Effector CD8-positive, alpha-beta T cell (primary cell): Measurements from ENCODE around the gene RANBP10.
"Not testable (repeated sequence)": the region's sequence is repeated elsewhere in the genome, so short reads cannot be mapped to it uniquely, and the experiment has no call there.

Experiments used
- DNase-seq: peaks from one replicate; lab custom pipeline; 2025; lab: John Stamatoyannopoulos, UW
- total RNA-seq, 4 experiments: gene quantifications; one replicate each; lab custom pipeline; 2026; lab: John Stamatoyannopoulos, UW

Gene RANBP10
- 24.6 to 49.4 (median 35.5) reads per million in 4 experiments for total RNA-seq

DNA sequence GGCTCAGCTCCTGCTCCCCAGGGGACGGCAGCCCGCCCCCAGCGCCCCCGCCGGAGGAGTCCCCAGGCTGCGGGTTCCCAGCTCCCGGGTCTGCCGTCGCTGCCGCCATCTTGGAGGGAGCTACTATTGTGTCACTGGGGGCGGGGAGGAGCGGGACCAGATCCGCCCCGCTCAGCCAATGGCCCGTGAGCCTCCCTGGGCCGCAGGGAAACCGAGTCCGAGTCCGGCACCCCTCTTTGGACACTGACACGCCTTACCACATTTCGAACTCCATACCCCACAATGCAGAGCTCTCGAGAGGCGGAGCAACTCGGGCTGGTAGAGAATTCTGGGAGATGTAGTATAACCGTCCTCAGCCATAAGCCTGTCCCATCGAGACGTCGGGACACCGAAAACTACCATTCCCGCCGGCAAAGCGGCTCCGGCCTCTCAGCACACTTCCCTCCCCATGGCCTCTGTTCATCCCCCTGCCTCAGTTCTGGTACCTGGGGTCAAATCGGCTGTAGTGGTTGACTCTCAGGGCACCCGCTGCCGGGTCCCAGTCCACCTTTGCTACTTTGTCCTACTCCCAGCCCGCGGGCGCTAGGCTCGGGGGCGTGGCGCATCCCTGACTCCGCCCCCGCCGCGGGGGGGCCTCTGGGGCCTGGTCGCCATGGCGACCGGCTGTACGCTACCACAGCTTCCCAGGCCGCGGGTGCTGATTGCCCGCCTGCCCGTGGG, at the start of gene RANBP10, which contains the start of gene TSNAXIP1:
TSS of gene RANBP10 (minus strand) at position 133 of the 720 bp plus-strand sequence. CDS start at position 109, 24 bp downstream.
TSS of gene TSNAXIP1 (plus strand) at position 462 of the 720 bp plus-strand sequence. CDS start 261 bp downstream, outside the sequence.
- DNase-seq: peak; percentile 92

DNA sequence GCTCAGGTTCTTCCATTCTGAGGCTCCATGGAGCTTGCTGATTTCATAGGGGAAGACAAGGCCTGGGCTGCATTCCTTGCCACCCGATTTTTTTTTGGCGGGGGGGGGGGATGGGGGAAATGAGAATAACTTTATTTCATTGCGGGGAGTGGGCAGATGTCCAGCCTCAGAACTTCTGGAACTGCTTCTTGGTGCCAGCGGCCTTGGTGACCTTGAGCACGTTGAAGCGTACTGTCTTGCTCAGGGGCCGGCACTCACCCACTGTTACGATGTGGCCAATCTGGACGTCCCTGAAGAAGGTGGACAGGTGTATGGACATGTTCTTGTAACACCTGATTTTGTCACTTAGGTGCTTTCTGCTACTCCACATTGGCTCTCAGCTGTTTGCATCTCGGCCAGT, 49.4 kb upstream of the RANBP10 start:
- DNase-seq: no peak

DNA sequence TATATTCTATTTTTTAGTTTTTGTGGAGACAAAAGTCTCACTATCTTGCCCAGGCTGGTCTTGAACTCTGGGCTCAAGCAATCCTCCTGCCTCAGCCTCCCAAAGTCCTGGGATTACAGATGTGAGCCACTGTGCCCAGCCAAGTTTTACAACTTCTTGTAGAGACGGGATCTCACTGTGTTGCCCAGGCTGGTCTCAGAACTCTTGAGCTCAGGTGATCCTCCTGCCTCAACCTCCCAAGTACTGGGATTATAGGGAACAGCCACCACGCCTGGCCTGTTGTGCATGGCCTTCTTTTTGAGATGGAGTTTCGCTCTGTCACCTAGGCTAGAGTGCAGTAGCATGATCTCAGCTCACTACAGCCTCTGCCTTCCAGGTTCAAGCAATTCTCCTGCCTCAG, 47.3 kb upstream of the RANBP10 start:
- DNase-seq: no peak

DNA sequence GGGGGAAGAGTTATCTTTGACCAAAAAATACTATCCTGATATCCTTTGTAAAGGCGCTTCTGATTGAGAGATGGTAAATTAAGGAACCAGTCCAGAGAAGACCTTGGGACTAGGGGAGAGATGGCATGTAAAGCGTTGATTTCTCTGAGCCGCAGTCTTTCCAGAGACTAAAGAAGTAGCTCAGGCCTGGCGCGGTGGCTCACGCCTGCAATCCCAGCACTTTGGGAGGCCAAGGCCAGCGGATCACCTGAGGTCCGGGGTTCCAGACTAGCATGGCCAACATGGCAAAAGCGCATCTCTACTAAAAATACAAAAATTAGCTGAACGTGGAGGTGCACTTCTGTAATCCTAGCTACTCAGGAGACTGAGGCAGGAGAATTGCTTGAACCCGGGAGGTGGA, 41.8 kb upstream of the RANBP10 start:
- DNase-seq: no peak

DNA sequence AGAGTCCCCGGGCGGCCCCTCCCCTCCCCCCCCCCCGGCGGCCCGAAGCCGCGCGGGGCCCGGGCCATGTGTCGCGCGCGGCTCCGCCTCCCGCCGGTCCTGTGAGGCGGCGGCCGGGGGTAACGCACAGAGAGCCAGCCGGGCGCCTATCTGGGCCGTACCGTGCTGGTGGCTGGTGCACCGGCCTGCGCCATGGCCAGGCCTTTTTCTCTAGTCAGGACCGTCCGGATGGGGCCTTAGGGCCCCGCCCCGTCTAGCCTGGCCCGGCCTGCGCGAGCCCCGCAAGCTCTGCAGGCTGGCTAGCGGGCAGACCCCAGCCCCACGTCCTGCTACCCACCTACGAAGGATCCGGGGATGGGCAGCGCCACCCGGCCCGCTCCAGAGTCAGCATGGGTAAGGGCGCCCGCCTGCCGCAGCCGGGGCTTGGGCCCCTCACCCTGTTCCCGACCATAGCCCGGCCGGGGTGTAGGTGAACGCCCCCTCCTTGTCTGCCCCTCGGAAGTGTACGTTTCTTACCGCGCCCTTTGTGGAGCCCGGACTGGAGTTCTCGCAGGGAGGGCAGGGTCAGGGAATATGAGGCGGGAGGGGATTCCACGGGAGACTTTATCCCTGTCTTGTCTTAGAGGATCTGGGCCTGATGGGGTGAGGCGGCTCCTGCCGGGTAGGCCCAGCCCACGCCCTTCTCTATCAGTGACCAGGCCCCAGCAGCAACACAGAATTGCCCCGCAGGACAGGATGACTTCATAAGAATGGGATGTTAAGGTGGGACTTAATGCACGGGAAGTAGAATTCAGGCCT, 40.9 kb upstream of the RANBP10 start, which contains the start of gene CENPT:
TSS of gene CENPT (minus strand) at position 630 of the 798 bp plus-strand sequence. CDS start 13,834 bp downstream, outside the sequence.
- DNase-seq: peak; percentile 66

DNA sequence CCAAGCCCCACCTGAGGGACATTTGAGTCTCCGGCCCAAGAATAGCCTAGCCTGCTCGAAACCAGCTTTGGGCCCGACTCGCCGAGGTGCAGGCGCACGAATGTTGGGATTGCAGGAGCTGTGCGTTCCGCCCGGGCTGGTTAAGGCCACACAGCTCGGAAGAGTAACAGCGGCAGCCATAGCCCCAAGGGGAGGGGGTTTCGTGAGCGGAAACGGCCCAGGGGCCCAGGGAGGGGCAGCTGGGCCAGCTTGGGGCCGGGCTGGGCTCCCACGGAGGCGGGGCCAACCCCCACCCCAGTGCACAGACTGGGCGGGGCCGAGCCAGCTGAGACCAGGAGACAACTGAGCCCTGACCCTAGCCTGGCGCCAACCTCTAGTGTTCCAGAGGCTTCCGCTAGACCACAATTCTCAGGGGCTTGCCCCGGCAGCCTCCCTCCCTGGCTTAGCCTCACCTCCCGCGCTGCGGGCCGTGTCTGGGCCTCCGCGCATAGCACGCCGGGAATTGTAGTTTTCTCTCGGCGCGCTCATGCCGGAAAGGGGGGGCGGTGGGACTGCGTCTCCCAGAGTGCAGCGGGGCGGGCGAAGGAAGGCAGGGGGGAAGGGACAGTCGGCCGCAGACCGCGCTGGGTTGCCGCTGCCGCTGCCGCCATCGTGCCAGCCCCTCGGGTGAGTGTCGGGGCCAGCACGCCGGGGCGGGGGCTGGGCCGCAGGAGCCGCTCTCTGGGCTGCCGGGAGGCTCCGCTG, 40.1 kb upstream of the RANBP10 start, which contains the start of gene NUTF2:
TSS of gene NUTF2 (plus strand) at position 614 of the 744 bp plus-strand sequence. CDS start 18,198 bp downstream, outside the sequence.
- DNase-seq: peak; percentile 90

DNA sequence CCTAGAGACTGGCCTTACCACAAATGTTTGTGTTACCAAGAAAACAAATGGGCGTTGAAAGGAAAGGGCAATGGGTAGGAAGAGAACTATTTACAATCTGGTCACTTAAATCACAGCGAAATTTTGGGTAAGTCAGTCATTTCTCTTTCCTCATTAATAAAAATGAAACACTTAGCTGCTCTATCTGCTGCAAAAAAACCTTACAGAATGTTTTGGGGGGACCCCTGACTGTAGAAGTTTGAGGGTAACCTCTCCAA, 39.6 kb upstream of the RANBP10 start:
- no peak for DNase-seq

DNA sequence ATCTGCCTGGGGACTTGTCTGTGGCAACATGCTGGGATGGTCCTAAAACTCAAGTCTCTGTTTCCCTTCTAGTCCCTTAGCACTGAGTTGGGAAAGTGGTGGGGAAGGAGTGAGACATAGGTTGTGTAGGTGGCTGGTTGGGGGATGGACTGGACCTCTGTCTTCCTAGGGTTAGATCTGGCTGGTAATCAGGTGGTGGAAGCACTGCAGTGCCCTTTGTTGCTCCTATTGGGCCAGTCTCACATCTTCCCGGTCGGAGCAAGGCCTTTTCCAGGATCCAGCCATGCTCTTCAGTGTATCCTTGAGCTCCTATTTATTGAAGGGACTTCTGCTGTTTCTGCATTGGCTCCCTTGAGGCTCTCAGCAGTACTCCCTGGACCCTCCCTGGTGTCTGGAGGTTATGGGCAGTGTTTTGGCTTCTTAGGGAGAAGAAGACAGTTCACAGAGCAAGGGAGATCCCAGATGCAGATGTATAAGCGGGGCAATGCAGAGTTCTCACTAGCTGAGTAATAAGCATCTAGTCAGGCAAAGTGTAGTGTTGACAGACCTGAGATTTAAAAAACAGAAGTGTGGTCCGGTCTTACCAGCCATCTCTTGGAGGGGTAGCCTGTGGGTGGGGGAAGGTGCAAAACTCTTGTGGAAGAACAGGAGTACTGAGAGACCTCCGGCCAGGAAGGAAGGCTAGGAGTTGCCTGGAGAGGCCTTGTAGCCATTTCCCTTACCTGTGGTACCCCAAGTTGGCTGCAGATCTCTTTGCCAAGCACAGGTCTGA, 39.1 kb upstream of the RANBP10 start:
- DNase-seq: no peak

DNA sequence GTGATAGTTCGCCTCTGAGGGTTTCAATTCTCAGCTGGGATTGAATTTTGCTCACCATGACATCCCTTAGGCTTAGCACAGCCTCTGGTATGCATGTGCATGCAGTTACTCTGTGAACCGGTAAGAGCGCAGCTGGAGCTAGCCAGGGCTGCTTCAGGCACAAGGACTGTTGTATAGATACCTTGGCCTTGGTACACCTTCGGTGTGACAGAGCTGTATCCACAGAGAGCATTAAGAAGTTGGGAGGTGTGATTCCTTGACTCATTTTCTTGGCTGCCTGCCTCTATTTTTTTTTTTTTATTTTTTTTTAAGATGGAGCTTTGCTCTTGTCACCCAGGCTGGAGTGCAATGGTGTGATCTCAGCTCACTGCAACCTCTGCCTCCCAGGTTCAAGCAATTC, 38.1 kb upstream of the RANBP10 start:
- DNase-seq: no peak

DNA sequence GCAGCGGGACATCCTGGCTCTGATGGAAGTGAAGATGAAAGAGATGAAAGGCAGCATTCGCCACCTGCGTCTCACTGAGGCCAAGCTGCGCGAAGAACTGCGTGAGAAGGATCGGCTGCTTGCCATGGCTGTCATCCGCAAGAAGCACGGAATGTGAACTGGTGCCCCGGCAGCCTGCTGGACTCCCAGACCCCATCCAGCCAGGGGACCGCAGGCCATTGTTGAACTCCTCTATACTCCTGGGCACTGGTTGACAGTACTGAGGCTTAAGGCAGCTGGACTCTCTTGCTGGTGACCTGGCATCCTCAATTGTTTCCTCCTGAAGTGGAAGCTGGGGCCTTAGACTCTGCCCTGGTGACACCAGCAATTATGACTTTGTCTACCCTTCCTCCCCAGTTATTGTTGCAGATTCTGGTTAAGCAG, 37.0 kb upstream of the RANBP10 start:
- no peak for DNase-seq

DNA sequence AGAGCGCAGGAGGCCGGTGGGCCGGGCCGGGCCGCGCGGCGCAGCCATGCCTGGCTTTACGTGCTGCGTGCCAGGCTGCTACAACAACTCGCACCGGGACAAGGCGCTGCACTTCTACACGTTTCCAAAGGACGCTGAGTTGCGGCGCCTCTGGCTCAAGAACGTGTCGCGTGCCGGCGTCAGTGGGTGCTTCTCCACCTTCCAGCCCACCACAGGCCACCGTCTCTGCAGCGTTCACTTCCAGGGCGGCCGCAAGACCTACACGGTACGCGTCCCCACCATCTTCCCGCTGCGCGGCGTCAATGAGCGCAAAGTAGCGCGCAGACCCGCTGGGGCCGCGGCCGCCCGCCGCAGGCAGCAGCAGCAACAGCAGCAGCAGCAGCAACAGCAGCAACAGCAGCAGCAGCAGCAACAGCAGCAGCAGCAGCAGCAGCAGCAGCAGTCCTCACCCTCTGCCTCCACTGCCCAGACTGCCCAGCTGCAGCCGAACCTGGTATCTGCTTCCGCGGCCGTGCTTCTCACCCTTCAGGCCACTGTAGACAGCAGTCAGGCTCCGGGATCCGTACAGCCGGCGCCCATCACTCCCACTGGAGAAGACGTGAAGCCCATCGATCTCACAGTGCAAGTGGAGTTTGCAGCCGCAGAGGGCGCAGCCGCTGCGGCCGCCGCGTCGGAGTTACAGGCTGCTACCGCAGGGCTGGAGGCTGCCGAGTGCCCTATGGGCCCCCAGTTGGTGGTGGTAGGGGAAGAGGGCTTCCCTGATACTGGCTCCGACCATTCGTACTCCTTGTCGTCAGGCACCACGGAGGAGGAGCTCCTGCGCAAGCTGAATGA, 36.4 kb upstream of the RANBP10 start:
- DNase-seq: peak; percentile 48

DNA sequence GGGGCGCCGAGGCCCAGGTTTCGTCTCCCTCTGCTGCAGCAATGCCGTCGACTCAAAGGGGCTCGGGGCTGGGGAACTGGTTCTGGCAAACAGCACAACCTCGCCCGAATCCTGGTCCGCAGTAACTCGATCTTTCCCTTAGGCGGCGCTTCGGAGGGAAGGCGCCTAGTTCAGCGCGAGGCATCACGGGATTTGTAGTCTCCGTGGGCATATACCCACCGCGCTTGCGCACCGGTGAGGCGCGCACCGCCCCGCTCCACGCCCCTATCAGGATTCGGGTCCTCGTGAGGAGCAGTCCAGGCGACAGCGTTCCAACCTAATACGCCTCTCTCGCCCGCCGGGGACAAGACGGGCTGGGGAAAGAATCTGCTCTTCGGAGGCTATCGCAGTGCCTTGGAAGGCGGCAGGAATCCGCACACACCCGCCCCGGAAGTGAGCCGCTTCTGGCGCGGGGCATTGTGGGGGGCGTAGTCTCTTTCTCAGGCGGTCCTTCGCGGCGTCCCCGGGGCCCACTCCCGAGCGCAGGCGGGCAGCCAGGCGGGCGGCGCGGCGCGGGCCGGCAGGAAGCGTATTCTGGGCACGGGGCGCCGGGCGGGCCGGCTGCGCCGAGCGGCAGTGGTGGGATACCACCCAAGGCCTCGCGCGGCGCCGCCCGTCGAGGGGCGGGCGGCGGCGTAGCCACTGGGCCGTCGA, 35.6 kb upstream of the RANBP10 start, which contains the start of gene THAP11:
TSS of gene THAP11 (plus strand) at position 505 of the 693 bp plus-strand sequence. CDS start 235 bp downstream, outside the sequence.
- DNase-seq: peak; percentile 92

DNA sequence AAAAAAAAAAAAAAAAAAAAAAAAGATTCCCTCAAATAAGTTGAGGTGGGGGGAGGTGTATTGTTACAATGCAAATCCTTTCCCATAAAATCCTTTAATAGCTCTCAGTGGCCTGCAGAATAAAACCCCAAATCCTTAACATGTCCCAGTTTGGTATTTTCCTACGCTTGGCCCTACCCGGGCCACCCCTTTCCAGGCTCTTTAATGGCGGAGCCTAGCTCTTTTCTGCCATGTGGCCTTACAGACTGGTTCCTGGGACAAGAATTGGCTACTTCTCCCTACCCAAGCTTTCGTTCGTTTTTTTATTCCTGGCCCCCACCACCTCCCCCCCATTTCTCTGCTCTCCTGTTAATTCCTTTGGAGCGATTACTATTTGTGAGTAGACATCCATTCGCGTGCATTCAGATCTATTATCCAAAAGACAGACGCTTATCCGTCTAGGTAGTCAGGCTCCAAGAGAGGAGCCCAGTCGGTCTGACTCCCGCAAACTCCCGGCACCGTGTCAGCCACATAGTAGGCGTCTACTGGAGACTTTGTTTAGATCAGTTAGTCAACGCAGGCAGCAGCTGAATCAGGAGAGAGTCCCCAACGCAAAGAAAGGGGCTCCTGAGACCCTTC, 34.9 kb upstream of the RANBP10 start:
- no peak for DNase-seq

DNA sequence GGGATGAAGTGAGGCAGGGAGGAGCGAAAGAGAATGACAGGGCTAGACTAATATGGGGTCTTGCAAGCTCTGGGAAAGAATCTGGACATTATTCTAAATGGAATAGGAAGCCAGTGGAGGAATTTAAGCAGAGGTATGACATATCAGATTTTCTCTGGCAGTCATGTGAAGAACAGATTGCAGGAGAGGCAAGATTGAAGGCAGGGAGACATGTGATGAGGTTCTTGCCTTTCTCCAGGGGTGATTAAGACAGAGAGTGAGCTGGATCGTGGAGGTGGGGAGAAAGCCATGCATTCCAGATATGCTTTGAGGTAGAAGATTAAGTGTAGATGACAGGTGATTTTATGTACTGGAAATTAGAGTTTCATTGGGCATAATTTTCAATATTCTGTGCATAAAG, 31.5 kb upstream of the RANBP10 start:
- no peak for DNase-seq

DNA sequence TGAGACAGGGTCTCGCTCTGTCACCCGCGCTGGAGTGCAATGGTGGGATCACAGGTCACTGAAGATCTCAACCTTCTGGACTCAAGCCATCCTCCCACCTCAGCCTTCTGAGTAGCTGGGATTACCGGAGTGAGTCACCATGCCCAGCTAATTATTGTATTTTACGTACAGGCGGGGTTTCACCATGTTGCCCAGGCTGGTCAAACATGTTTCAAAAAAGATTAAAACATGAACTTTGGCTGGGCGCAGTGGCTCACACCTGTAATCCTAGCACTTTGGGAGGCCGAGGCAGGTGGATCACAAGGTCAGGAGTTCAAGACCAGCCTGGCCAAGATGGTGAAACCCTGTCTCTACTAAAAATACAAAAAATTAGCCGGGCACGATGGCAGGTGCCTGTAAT, 30.8 kb upstream of the RANBP10 start:
- DNase-seq: not testable (repeated sequence)

DNA sequence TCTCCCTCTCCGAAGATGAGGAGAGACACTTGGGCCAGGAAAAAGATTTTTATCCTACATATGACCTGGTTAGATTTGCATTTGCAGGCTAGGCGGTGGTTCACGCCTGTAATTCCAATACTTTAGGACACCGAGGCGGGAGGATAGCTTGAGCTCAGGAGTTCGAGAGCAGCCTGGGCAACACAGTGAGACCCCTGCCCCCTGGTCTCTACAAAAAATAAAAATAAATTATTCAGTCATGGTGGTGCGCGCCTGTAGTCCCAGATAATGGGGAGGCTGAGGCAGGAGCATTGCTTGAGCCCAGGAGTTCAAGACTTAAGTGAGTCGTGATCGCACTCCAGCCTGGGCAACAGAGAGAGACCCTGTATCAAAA, 27.9 kb upstream of the RANBP10 start:
- no peak for DNase-seq

DNA sequence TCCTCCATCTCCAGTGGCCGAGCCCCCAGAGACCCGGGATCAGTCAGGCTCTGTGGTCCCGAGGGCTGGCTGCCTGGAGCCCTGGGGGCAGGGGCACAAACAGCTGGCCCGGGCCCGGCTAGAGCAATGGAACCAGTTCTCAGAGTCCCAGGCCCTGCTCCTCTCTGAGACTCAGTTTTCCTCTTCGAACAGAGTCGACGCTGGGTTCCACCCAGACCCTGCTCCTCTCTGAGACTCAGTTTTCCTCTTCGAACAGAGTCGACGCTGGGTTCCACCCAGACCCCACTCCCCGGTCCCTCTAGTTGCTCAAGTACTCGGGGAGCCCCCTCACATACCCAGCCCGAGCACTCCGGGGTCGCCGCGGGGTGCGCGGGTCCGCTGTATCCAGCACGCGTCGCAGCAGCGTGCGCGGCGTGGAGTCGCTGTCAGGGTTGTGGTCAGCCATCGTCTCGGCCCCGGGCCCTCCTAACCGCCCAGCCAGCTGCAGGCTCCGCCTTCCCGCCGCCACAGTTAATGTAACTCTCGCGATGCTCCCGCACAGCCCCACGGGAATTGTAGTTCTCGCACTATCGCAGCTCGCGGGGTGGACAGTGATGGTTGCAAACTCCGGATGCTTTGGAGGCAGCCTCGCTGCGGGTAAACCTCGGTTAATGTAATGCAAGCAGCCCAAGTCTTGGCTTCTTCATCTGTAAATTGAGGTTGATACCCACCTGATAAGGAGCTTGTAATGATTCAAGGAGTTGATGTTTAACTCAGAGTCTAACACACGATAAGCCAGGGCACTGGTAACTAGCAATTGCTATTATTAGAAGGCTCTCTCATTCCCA, 27.3 kb upstream of the RANBP10 start:
- peak; percentile 88 for DNase-seq

DNA sequence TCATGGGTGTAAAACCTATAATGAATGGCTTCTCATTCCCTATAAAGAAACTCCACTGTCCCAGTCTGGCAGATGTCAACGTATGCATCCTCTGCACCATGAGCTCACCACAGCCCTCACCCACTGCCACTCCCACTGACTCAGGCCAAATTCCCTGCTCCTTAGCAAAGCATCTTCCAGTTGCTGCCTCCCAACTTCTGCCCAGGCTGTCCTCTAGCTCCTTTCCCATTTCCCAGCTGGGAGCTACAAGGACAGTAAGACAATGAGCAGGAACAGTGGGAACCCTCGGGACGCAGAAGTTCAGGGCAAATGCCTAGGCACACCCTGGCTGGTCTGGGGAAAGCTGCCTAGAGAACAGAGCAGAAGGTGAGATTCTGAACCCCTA, 26.7 kb upstream of the RANBP10 start:
- DNase-seq: no peak
